ENCODE measurements around the gene BATF. TPM values are rescaled to one million over a fixed set of nuclear protein-coding genes. Genes with fewer than 3 reads are reported as not detected.

BATF gene
- total and polyA plus RNA-seq, 2 experiments from 2014 or later: 3.1 TPM; not detected in 1

- H3K4me1 ChIP-seq (ENCODE audit: insufficient read depth): peaks cover 4% of the 10 kb centered on the region
- TF ChIP-seq EZH2phosphoT487 (IDR thresholded peaks at IDR 0.05; ENCODE audit: low read depth, severe bottlenecking, unreplicated experiment) (no peak), CTCF (IDR thresholded peaks at IDR 0.05; ENCODE audit: poor library complexity) (no peak), EZH2 (IDR thresholded peaks at IDR 0.05; ENCODE audit: borderline replicate concordance) (no peak)
- no peak overlapping the region for H2AFZ ChIP-seq
- DNase-seq (ENCODE audit: low spot score): no peak
- H3K4me3 ChIP-seq: no peak overlapping the region
- H3K9me2 ChIP-seq (replicated peaks; ENCODE audit: insufficient read depth): no peaks in the 10 kb centered on the region
- no peak overlapping the region for H3K27ac ChIP-seq
- H3K79me2 ChIP-seq: no peaks in the 10 kb centered on the region
- H3K9me3 ChIP-seq (ENCODE audit: low read depth): no peaks in the 10 kb centered on the region
- WGBS (ENCODE audit: low lambda C conversion rate, missing lambda C conversion rate): 94% methylated on average over 11 of the region's 11 CpGs
- H3K4me2 ChIP-seq: no peak overlapping the region
- no peaks in the 10 kb centered on the region for H4K20me1 ChIP-seq (ENCODE audit: insufficient read depth, poor library complexity, severe bottlenecking)
- H3K36me3 ChIP-seq (replicated peaks; ENCODE audit: insufficient read depth, low read depth): no peaks in the 10 kb centered on the region
- H3K27me3 ChIP-seq: no peaks in the 10 kb centered on the region
These were observed 25.4 kb downstream of the BATF start for GRCh38 chr14:75547552-75548250.

- no peak for TF ChIP-seq EZH2phosphoT487 (IDR thresholded peaks at IDR 0.05; ENCODE audit: low read depth, severe bottlenecking, unreplicated experiment)
- no peak for TF ChIP-seq EZH2 (IDR thresholded peaks at IDR 0.05; ENCODE audit: borderline replicate concordance)
- no peak for TF ChIP-seq CTCF (IDR thresholded peaks at IDR 0.05; ENCODE audit: poor library complexity)
- H3K4me3 ChIP-seq: no peak overlapping the region
- no peaks in the 10 kb centered on the region for H3K27me3 ChIP-seq
- no peak overlapping the region for H2AFZ ChIP-seq
- DNase-seq (ENCODE audit: low spot score): no peak
- no peak overlapping the region for H3K4me2 ChIP-seq
- no peaks in the 10 kb centered on the region for H3K9me2 ChIP-seq (replicated peaks; ENCODE audit: insufficient read depth)
- H3K27ac ChIP-seq: no peak overlapping the region
- no peaks in the 10 kb centered on the region for H4K20me1 ChIP-seq (ENCODE audit: insufficient read depth, poor library complexity, severe bottlenecking)
- no peaks in the 10 kb centered on the region for H3K9me3 ChIP-seq (ENCODE audit: low read depth)
- WGBS (ENCODE audit: low lambda C conversion rate, missing lambda C conversion rate): 76% methylated on average over 7 of the region's 7 CpGs
- H3K79me2 ChIP-seq: no peaks in the 10 kb centered on the region
- H3K36me3 ChIP-seq (replicated peaks; ENCODE audit: insufficient read depth, low read depth): no peaks in the 10 kb centered on the region
- no peaks in the 10 kb centered on the region for H3K4me1 ChIP-seq (ENCODE audit: insufficient read depth)
These were observed 26.3 kb downstream of the BATF start for GRCh38 chr14:75548544-75548943.

GRCh38 chr14:75549169-75549568 lies 26.9 kb downstream of the BATF start:
- Histone ChIP-seq H3K79me2 (no peaks in the 10 kb centered on the region), H3K27ac (no peak overlapping the region), H3K9me3 (ENCODE audit: low read depth) (no peaks in the 10 kb centered on the region), H4K20me1 (ENCODE audit: insufficient read depth, poor library complexity, severe bottlenecking) (no peaks in the 10 kb centered on the region), H3K36me3 (replicated peaks; ENCODE audit: insufficient read depth, low read depth) (no peaks in the 10 kb centered on the region), H3K4me2 (no peak overlapping the region), H3K4me3 (no peak overlapping the region), H3K4me1 (ENCODE audit: insufficient read depth) (peaks cover 5% of the 10 kb centered on the region), H2AFZ (no peak overlapping the region), H3K9me2 (replicated peaks; ENCODE audit: insufficient read depth) (no peaks in the 10 kb centered on the region), H3K27me3 (no peaks in the 10 kb centered on the region)
- DNase-seq (ENCODE audit: low spot score): no peak
- WGBS (ENCODE audit: low lambda C conversion rate, missing lambda C conversion rate): 74% methylated on average over 5 of the region's 5 CpGs
- TF ChIP-seq EZH2 (IDR thresholded peaks at IDR 0.05; ENCODE audit: borderline replicate concordance) (no peak), CTCF (IDR thresholded peaks at IDR 0.05; ENCODE audit: poor library complexity) (no peak), EZH2phosphoT487 (IDR thresholded peaks at IDR 0.05; ENCODE audit: low read depth, severe bottlenecking, unreplicated experiment) (no peak)
